ENCODE data around the gene TBX15.

TBX15 gene

GRCh38 chr1:119007670-119008482 lies 19.7 kb upstream of the TBX15 start:
- Histone ChIP-seq H3K4me3 (ENCODE audit: low read length) (no peak overlapping the region), H3K4me1 (ENCODE audit: low read length) (no peaks in the 10 kb centered on the region), H3K9me3 (replicated peaks; ENCODE audit: insufficient read depth, low read length) (no peaks in the 10 kb centered on the region), H3K27me3 (replicated peaks; ENCODE audit: insufficient read depth, low read length) (no peaks in the 10 kb centered on the region), H3F3A (ENCODE audit: insufficient read depth, low read length) (no peaks in the 10 kb centered on the region), H4K20me1 (ENCODE audit: insufficient read depth, low read length) (no peaks in the 10 kb centered on the region), H3K36me3 (replicated peaks; ENCODE audit: insufficient read depth, low read length) (no peaks in the 10 kb centered on the region), H3K9ac (ENCODE audit: low read length) (no peak overlapping the region), H3K4me2 (ENCODE audit: low read depth, low read length) (no peak overlapping the region), H3K9me2 (replicated peaks; ENCODE audit: insufficient read depth, low read length) (no peaks in the 10 kb centered on the region), H3K27ac (ENCODE audit: low read length) (no peak overlapping the region), H2AFZ (ENCODE audit: low read length) (no peak overlapping the region), H3K79me2 (ENCODE audit: low read length) (no peaks in the 10 kb centered on the region)
- no peak for DNase-seq
- TF ChIP-seq CTCF (IDR thresholded peaks at IDR 0.05; ENCODE audit: low read length) (no peak), EZH2 (optimal IDR thresholded peaks at IDR 0.05; ENCODE audit: low read depth, low read length) (no peak), EZH2phosphoT487 (IDR thresholded peaks at IDR 0.05; ENCODE audit: low read length) (no peak)

GRCh38 chr1:119007339-119007669 lies 19.2 kb upstream of the TBX15 start:
- no peaks in the 10 kb centered on the region for H3K9me3 ChIP-seq (replicated peaks; ENCODE audit: insufficient read depth, low read length)

GRCh38 chr1:119006406-119007279 lies 18.5 kb upstream of the TBX15 start:
- no peak overlapping the region for H3K4me2 ChIP-seq (ENCODE audit: low read depth, low read length)
- H3F3A ChIP-seq (ENCODE audit: insufficient read depth, low read length), result no peaks in the 10 kb centered on the region
- H2AFZ ChIP-seq (ENCODE audit: low read length), result no peak overlapping the region
- no peak overlapping the region for H3K9ac ChIP-seq (ENCODE audit: low read length)
- no peak overlapping the region for H3K4me3 ChIP-seq (ENCODE audit: low read length)
- H3K79me2 ChIP-seq (ENCODE audit: low read length), result no peaks in the 10 kb centered on the region
- no peaks in the 10 kb centered on the region for H3K9me2 ChIP-seq (replicated peaks; ENCODE audit: insufficient read depth, low read length)
- TF ChIP-seq EZH2phosphoT487 (IDR thresholded peaks at IDR 0.05; ENCODE audit: low read length) (no peak), CTCF (IDR thresholded peaks at IDR 0.05; ENCODE audit: low read length) (no peak), EZH2 (optimal IDR thresholded peaks at IDR 0.05; ENCODE audit: low read depth, low read length) (no peak)
- no peak for DNase-seq
- H4K20me1 ChIP-seq (ENCODE audit: insufficient read depth, low read length), result no peaks in the 10 kb centered on the region
- no peaks in the 10 kb centered on the region for H3K27me3 ChIP-seq (replicated peaks; ENCODE audit: insufficient read depth, low read length)
- H3K36me3 ChIP-seq (replicated peaks; ENCODE audit: insufficient read depth, low read length), result no peaks in the 10 kb centered on the region
- H3K27ac ChIP-seq (ENCODE audit: low read length), result no peak overlapping the region
- H3K9me3 ChIP-seq (replicated peaks; ENCODE audit: insufficient read depth, low read length), result no peaks in the 10 kb centered on the region
- H3K4me1 ChIP-seq (ENCODE audit: low read length), result no peaks in the 10 kb centered on the region

More at GRCh38 chr1:119007339-119007669, 19.2 kb upstream of the TBX15 start:
- no peak overlapping the region for H3K27ac ChIP-seq (ENCODE audit: low read length)
- no peak overlapping the region for H3K4me2 ChIP-seq (ENCODE audit: low read depth, low read length)
- no peaks in the 10 kb centered on the region for H3K79me2 ChIP-seq (ENCODE audit: low read length)
- no peak overlapping the region for H2AFZ ChIP-seq (ENCODE audit: low read length)
- DNase-seq, result no peak
- no peaks in the 10 kb centered on the region for H3K4me1 ChIP-seq (ENCODE audit: low read length)
- no peaks in the 10 kb centered on the region for H3K27me3 ChIP-seq (replicated peaks; ENCODE audit: insufficient read depth, low read length)
- H3K9me2 ChIP-seq (replicated peaks; ENCODE audit: insufficient read depth, low read length), result no peaks in the 10 kb centered on the region
- no peaks in the 10 kb centered on the region for H3K36me3 ChIP-seq (replicated peaks; ENCODE audit: insufficient read depth, low read length)
- TF ChIP-seq EZH2 (optimal IDR thresholded peaks at IDR 0.05; ENCODE audit: low read depth, low read length), result no peak
- TF ChIP-seq CTCF (IDR thresholded peaks at IDR 0.05; ENCODE audit: low read length), result no peak
- no peak for TF ChIP-seq EZH2phosphoT487 (IDR thresholded peaks at IDR 0.05; ENCODE audit: low read length)
- no peaks in the 10 kb centered on the region for H3F3A ChIP-seq (ENCODE audit: insufficient read depth, low read length)
- no peak overlapping the region for H3K4me3 ChIP-seq (ENCODE audit: low read length)
- no peak overlapping the region for H3K9ac ChIP-seq (ENCODE audit: low read length)
- no peaks in the 10 kb centered on the region for H4K20me1 ChIP-seq (ENCODE audit: insufficient read depth, low read length)
